Stimulated activated CD4-positive, alpha-beta T cell treated with anti-CD3 and anti-CD28 coated beads, Interleukin-15, amount 100 ng/mL, for 48 hours (primary cell): ENCODE measurements around the gene DNAH3.
A peak's percentile ranks its signal among the peaks of the same experiment; 100 is the strongest.
"Not testable (repeated sequence)": the region's sequence is repeated elsewhere in the genome, so short reads cannot be mapped to it uniquely, and the experiment has no call there.

Source experiments
- DNase-seq, 2 donors: peaks; one replicate each; pipeline ENCODE4 v3.0.0-alpha.2; 2020; ENCODE audit warnings: low read depth in 2 of 2

Gene DNAH3

GRCh38 chr16:21167360-21167759 is 16.7 kb upstream of the DNAH3 start:
- no peak for DNase-seq

GRCh38 chr16:21166561-21166961 is 15.9 kb upstream of the DNAH3 start:
- DNase-seq = no peak

DNA sequence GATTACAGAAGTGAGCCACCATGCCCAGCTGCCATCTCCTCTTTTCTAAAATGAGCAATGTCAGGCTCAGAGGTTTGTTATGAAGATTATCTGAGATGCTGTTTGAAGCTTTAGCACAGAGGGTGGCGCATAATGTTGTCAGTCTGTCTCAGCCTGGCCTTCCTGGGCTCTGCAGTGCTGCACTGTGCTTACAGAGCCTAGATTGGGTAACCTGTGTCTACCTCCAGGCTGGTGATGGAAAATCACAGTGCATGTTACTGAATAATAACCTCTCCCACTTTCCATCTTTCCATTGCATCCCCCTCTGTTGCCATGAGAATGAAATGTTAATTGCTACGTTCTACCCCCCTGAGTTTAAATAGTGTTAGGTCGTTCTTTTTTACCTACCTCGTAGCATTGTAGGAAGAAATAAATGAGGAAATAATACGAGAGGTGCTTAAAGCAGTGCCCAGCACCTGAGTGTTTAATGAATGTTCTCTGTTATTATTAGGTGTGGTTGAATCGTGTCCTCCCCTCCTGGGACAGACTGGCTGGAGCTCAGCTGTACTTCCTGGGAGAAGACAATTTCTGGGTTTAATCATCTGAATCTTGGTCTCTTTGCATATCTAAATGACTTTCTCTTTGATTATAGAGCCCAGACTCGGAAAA is 14.0 kb upstream of the DNAH3 start:
- no peak for DNase-seq

GRCh38 chr16:21163576-21163975 is 12.9 kb upstream of the DNAH3 start:
- no peak for DNase-seq

DNA sequence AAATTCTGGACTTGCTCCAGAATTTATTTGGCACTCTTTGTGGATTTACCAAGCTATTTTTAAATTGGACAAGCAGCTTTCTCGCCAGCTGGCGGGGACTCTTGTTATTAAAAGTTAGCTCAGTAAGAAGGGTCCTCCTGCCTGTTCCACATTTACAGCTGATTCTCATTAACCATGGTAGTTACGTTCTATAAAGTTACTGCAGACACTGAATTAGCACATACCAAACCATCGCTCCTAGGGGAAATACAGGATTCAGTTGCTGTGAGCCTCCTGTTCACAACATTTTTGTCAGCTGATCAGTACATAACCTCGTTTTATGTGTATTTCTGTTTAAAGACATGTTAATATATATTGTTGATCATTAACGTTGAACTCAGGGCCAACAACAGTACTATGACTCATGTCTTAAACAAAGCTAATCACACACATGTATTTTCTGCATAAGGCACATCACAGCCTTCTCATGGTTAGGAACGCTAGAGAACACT is 12.1 kb upstream of the DNAH3 start:
- DNase-seq = no peak

DNA sequence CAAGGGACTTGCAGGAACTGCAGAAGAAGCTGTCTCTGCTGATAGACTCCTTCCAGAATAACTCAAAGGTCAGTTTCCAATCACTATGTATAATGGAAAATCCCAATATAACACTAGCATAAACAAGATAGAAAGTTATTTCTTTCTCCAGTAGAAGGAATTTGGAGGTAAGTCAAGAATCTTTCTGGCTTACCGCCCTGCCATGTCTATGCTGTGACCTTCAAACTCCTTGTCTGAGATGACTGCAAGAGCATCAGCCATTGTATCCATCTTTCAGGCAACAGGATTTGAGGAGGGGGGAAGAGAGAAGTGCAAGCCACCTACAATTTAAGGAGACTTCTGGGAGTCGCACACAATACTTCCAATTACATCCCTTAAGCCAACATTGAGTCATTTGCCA is 10.6 kb upstream of the DNAH3 start:
- DNase-seq = no peak

DNA sequence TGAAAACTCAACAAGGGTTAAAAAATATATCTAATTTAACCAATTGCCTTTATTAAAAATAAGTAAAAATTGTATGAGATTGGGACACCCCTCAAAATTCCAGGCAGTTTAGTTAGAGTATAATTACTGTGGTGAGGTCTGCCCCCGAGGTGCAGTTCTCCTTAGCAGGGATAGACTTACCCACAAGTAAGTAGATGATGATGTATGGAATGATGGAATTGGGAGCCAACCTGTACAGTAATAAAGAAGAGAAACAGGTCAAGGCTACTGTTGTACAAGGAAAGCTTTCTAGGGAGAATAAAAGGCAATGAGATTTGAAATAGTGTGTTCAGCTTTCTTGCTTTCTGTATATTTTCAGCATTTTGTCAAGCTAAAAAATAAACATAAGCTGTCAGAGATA is 9.6 kb upstream of the DNAH3 start:
- no peak for DNase-seq

DNA sequence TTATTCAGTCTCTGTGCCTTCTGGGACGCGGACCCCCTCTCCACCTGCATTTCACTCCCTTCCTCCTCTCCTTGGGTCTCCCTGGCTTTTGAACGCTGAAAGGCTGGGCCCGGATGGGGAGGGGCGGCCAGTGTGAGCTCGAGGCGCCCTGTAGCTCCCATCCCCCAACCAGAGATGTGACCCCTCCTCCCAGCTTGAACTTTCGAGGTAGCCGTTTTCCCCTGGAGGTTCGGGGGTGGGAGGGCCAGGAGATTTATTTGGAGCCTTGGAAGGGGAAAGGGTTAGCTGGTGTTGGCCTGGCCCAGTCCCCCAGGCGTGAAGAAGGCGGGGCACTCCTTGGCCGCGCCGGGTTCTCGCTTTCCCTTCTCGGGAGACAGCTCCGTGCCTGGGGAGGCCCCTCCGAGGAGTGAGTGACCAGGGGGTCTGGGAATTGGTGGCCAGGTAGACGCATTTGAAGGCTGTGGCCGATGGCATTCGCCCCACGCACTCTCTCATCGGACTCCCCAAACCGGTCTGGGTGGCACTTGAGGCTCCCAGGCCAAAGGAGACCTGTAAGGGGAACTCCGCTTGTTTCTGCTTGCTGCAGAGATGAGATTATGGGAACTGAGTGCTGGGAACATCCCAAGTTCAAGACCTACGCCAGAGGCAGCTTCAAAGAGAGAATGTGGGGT is 8.8 kb upstream of the DNAH3 start:
- no peak for DNase-seq

DNA sequence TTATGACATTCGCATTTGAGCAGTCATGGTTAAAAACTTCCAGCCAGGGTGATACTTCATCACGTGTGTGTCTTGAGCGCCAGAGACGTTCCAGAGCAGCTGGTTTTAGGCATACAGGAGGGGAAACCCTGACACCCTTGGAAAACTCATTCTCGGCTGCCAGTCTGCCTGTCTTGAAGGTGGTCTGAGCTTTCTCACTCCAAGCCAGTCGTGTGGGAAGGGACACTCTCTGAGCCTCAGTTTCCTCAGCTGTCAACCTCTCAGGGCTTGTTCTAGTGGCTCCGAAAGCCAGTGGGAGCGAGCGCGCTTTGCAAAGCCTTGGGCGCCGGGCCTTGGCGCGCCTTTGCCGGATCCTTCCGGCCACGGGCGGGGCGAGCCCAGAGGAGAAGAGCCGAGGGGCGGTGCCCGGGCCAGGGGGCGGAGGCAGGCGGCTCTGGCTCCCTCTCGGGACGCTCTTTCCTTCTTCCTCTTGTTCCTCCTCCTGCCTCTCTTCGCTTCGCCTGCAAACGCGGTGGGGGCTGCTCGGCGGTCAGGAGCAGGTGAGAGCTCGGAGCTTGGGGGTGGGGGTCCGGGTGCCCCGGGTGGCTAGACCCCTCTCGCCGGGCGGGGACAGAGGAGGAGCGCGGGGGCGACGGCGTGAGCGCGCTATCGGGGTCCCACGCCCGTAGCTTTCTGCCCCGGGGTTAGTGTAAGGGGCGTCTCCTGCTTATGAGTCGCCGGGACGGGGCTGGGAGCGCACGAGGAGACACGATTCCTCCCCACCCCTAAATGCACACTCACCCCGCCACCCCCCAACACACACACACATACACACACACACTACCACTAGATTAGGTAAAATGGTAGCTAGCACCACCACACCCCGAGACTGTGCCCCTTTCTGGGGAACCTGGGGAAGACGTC is 7.8 kb upstream of the DNAH3 start, which contains the start of gene LDAF1:
LDAF1 (plus strand) TSS at position 467 of the 903 bp plus-strand sequence. CDS start 2,509 bp downstream, outside the sequence.
- peak; percentile 55 to 77 for DNase-seq

DNA sequence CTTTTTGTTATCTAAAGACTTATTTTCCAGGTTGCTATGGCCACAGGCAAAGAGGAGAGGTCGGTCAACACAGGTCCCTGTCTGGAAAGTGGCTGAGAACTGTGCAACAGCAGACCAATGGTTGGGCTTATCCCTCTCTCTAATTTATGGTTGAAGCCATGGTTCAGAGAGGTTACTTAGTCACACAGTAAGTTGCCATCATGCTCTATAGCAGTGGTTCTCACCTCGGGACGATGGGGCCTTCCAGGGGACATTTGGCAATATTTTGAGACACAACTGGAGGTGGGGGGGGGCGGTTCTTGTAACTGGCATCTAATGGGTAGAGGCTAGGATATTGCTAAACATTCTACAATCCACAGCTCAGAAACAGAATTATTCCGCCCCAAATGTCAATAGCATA is 7.0 kb upstream of the DNAH3 start:
- DNase-seq = no peak

GRCh38 chr16:21156767-21157467 is 6.3 kb upstream of the DNAH3 start:
- no peak for DNase-seq

DNA sequence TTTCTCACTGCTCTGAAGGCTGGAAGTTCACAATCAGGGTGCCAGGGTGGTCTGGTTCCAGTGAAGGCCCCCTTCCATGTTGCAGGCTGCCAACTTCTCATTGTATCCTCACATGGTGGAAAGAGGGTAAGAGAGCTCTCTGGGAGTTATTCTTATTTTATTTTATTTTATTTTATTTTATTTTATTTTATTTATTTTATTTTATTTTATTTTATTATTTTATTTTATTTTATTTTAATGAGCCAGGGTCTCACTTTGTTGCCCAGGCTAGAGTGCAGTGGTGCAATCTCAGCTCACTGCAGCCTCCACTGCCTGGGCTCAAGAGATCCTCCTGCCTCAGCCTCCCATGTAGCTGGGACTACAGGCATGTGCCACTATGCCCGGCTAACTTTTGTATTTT is 5.4 kb upstream of the DNAH3 start:
- DNase-seq = not testable (repeated sequence)

GRCh38 chr16:21153124-21153729 is 2.6 kb upstream of the DNAH3 start:
- not testable (repeated sequence) for DNase-seq

GRCh38 chr16:21152160-21153030 is 1.7 kb upstream of the DNAH3 start:
- DNase-seq = not testable (repeated sequence)

GRCh38 chr16:21145738-21146137 is 4.9 kb downstream of the DNAH3 start:
- DNase-seq = no peak

GRCh38 chr16:21134053-21134452 is 16.6 kb downstream of the DNAH3 start:
- no peak for DNase-seq

GRCh38 chr16:21130811-21131210 is 19.8 kb downstream of the DNAH3 start:
- no peak for DNase-seq

DNA sequence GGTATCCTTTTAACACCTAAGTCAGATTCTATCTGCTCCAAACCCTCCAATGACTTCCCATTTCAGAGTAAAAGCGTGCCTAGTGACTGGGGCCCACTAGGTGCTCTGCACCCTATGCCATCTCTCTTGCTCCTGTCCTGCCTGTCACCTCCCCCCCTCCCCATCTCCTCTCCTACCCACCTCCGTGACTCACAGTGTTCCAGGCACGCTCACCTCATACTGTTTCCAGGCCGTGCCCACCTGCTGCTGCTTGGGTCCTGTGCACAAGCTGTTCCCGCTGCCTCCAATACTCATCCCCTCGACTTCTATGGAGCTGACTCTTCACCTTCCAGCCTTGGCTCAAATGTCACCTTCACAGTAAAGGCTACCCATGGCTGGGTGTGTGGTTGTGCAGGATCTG is 21.7 kb downstream of the DNAH3 start:
- no peak for DNase-seq

DNA sequence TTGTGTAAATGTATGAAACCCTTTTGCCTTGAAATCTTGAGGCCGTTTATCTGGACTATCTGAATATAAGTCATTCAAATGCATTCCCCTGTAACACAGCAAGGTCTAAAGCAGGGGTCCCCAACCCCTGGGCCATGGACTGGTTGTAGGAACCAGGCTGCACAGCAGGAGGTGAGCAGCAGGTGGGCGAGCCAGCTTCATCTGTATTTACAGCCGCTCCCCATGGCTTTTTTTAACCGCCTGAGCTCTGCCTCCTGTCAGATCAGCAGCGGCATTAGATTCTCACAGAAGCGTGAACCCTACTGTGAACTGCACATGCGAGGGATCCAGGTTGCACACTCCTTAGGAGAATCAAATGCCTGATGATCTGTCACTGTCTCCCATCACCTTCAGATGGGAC is 24.1 kb downstream of the DNAH3 start:
- DNase-seq = no peak

DNA sequence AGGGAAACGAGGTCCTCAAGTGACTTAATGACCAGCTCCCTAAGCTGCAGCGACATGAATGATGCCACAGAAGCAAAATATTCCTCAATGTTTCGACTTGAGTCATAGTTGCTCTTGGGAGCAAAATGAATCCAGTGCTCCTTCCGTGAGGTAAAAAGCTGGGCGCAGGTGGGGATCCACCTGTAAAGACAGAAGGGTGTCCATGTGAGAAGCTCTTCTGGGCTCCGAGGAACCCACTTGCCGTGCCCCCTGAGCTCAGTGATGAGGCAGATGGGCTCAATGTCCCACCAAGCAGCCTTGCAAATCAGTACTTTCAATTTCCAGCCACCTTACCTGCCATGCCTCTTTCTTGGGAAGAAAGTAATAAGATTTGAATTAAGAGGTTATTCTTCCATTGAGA is 25.5 kb downstream of the DNAH3 start:
- no peak for DNase-seq
